GM23338 (cell line): ENCODE results near the gene RPL29. TPM values are rescaled to one million over a fixed set of nuclear protein-coding genes. Genes with fewer than 3 reads are reported as not detected.

ENCODE experiments used
- ATAC-seq: fragments of 200-7000 bp; cut with Tn5 transposase; 3 replicates; pipeline ENCODE4 v1.9.1; 2020
- DNase-seq: peaks from one replicate; pipeline ENCODE4 v3.0.0-alpha.2; 2015; ENCODE audit warnings: low spot score
- H2AFZ ChIP-seq: fragments of 200-600 bp; sonication (generic); 2 replicates; pipeline ENCODE4 v1.8.0; 2016; ENCODE audit warnings: antibody characterized with exemption, mild to moderate bottlenecking, moderate library complexity
- H3F3A ChIP-seq: fragments of 200-600 bp; sonication (generic); replicated peaks from 2 replicates; pipeline ENCODE4 v1.8.0; 2017; ENCODE audit warnings: antibody characterized with exemption, mixed run types, low read depth
- H3K27ac ChIP-seq: fragments of 200-600 bp; sonication (generic); 2 replicates; pipeline ENCODE4 v1.6.1; 2016; ENCODE audit warnings: low read depth
- H3K27me3 ChIP-seq: fragments of 200-600 bp; sonication (generic); 2 replicates; pipeline ENCODE4 v1.8.0; 2016; ENCODE audit warnings: mild to moderate bottlenecking, mixed run types, moderate library complexity; ENCODE audit not compliant: insufficient read depth
- H3K36me3 ChIP-seq: fragments of 200-600 bp; sonication (generic); 2 replicates; pipeline ENCODE4 v1.8.0; 2016; ENCODE audit warnings: mild to moderate bottlenecking; ENCODE audit not compliant: insufficient read depth
- H3K4me1 ChIP-seq: fragments of 200-600 bp; sonication (generic); 2 replicates; pipeline ENCODE4 v1.8.0; 2016; ENCODE audit warnings: mild to moderate bottlenecking, moderate library complexity; ENCODE audit not compliant: insufficient read depth
- H3K4me2 ChIP-seq: fragments of 200-600 bp; sonication (generic); 2 replicates; pipeline ENCODE4 v1.7.1; 2017; ENCODE audit warnings: mixed run types
- H3K4me3 ChIP-seq: fragments of 200-600 bp; sonication (generic); 2 replicates; pipeline ENCODE4 v1.6.1; 2016; ENCODE audit warnings: mixed run types
- H3K79me2 ChIP-seq: fragments of 200-600 bp; sonication (generic); replicated peaks from 2 replicates; pipeline ENCODE4 v1.8.0; 2017; ENCODE audit warnings: mild to moderate bottlenecking; ENCODE audit not compliant: insufficient read depth
- H3K9me2 ChIP-seq: fragments of 200-600 bp; sonication (generic); 2 replicates; pipeline ENCODE4 v1.8.0; 2017; ENCODE audit not compliant: insufficient read depth
- H4K20me1 ChIP-seq: fragments of 200-600 bp; sonication (generic); replicated peaks from 2 replicates; pipeline ENCODE4 v1.8.0; 2017; ENCODE audit warnings: mild to moderate bottlenecking; ENCODE audit not compliant: insufficient read depth
- H3K27ac Mint-ChIP-seq: 2 replicates; pipeline ENCODE4 v1.8.0; 2020; ENCODE audit warnings: inconsistent platforms, mild to moderate bottlenecking, moderate library complexity, mixed read lengths
- H3K27me3 Mint-ChIP-seq: 3 replicates; pipeline ENCODE4 v1.8.0; 2022; ENCODE audit warnings: low read depth, mild to moderate bottlenecking, moderate library complexity, mixed read lengths, inconsistent platforms; ENCODE audit not compliant: insufficient read depth, poor library complexity
- H3K36me3 Mint-ChIP-seq: 3 replicates; pipeline ENCODE4 v1.8.0; 2021; ENCODE audit warnings: low read depth, mild to moderate bottlenecking, inconsistent platforms, moderate library complexity, mixed read lengths
- H3K4me1 Mint-ChIP-seq: 3 replicates; pipeline ENCODE4 v1.8.0; 2020; ENCODE audit warnings: mild to moderate bottlenecking, inconsistent platforms, mixed read lengths
- H3K4me3 Mint-ChIP-seq: 3 replicates; pipeline ENCODE4 v1.8.0; 2021; ENCODE audit warnings: moderate library complexity, mild to moderate bottlenecking, inconsistent platforms, mixed read lengths
- H3K9me3 Mint-ChIP-seq: 3 replicates; pipeline ENCODE4 v1.8.0; 2020; ENCODE audit warnings: moderate library complexity, mild to moderate bottlenecking, inconsistent platforms, mixed read lengths
- EZH2 ChIP-seq: fragments of 200-600 bp; sonication (generic); IDR thresholded peaks from one replicate; pipeline ENCODE4 v1.8.0; 2017; ENCODE audit warnings: antibody characterized with exemption, mild to moderate bottlenecking, low read depth; ENCODE audit not compliant: unreplicated experiment
- JUNB ChIP-seq: IDR thresholded peaks from one replicate; pipeline ENCODE4 v1.6.1; 2016; ENCODE audit warnings: antibody characterized with exemption; ENCODE audit not compliant: unreplicated experiment
- POLR2AphosphoS5 ChIP-seq: IDR thresholded peaks from 2 replicates; pipeline ENCODE4 v1.6.1; 2016; ENCODE audit warnings: antibody characterized with exemption, low read depth
- ZNF114 ChIP-seq: fragments of 250-450 bp; sonication (Bioruptor Pico); IDR thresholded peaks from 2 replicates; pipeline ENCODE4 v1.5.0; 2020; ENCODE audit warnings: mild to moderate bottlenecking, moderate library complexity
- ZNF331 ChIP-seq: fragments of 250-450 bp; sonication (Bioruptor Pico); IDR thresholded peaks from 2 replicates; pipeline ENCODE4 v1.5.0; 2020; ENCODE audit warnings: low read depth, mild to moderate bottlenecking, moderate library complexity
- polyA plus RNA-seq: library from polyadenylated mRNA; unstranded; fragments of >200 nt; fragmentation: Nextera tagmentation; extraction: Ambion mirVana; gene quantifications from 2 replicates; pipeline ENCODE4 v1.2.1, GENCODE V29; 2016
- total RNA-seq: library from RNA; depleted of rRNA; stranded (reverse); fragments of >200 nt; shearing (Covaris generic); gene quantifications from 2 replicates; pipeline ENCODE4 v1.2.3, GENCODE V29; 2014
- TF ChIP-seq, protein P1 (sequence below), 2 experiments: fragments of 200-600 bp in 1 of 2; sonication (generic) in 1 of 2; conservative IDR thresholded peaks; 2 replicates each; pipeline versions ENCODE4 v1.5.1 to v1.6.1; 2016 to 2017; ENCODE audit warnings: antibody characterized with exemption in 2 of 2, low read depth in 2 of 2, mild to moderate bottlenecking in 2 of 2, moderate library complexity in 1 of 2

Gene RPL29
- total and polyA plus RNA-seq, 2 experiments from 2014 or later = 1,471 to 1,864 TPM

DNA sequence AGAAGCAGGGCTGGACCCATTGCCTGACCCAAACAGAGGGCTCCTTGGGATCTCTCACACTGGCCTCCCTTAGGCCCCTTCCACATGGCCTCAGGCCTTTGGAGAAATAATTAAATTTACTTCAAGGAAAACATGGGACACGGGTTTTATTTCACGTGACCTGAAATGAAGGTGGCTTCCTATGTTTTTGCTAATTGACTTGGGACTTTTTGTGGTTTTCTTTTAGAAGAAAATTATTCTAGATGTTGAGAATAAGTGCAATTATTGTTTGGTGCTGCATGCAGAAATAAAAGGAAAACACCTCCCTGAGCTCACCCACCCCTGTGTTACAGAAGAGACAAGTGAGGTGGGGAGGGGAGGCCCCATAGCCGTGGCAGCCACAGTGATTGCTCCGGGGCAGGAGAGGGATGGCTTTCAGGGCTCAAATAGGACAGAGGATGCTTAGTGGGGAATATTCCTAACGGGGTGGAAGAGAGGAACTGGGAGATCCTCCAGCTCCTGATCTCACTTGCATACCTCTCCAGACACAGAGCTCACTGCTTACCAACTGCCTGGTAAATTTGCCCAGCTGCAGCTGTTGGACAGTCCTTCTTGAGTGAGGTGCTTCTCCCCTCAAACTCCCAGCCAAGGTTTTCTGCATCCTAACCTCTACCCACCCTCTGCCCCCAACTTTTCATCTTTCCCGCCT is 29.2 kb upstream of the RPL29 start:
- H3F3A ChIP-seq = no peaks in the 10 kb centered on the region
- no peaks in the 10 kb centered on the region for H3K79me2 ChIP-seq
- H3K4me1 Mint-ChIP-seq = peaks cover 11% of the 10 kb centered on the region
- H3K27me3 ChIP-seq = no peaks in the 10 kb centered on the region
- no peaks in the 10 kb centered on the region for H3K9me2 ChIP-seq
- TF ChIP-seq, protein P1, sequence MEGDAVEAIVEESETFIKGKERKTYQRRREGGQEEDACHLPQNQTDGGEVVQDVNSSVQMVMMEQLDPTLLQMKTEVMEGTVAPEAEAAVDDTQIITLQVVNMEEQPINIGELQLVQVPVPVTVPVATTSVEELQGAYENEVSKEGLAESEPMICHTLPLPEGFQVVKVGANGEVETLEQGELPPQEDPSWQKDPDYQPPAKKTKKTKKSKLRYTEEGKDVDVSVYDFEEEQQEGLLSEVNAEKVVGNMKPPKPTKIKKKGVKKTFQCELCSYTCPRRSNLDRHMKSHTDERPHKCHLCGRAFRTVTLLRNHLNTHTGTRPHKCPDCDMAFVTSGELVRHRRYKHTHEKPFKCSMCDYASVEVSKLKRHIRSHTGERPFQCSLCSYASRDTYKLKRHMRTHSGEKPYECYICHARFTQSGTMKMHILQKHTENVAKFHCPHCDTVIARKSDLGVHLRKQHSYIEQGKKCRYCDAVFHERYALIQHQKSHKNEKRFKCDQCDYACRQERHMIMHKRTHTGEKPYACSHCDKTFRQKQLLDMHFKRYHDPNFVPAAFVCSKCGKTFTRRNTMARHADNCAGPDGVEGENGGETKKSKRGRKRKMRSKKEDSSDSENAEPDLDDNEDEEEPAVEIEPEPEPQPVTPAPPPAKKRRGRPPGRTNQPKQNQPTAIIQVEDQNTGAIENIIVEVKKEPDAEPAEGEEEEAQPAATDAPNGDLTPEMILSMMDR (conservative IDR thresholded peaks at IDR 0.05; ENCODE audit: low read depth in 2 of 2) = no peak
- TF ChIP-seq POLR2AphosphoS5 (no peak), JUNB (no peak), ZNF331 (no peak), EZH2 (no peak)
- H3K4me2 ChIP-seq = no peak overlapping the region
- H3K9me3 Mint-ChIP-seq = no peaks in the 10 kb centered on the region
- H3K36me3 ChIP-seq = no peaks in the 10 kb centered on the region
- no peaks in the 10 kb centered on the region for H3K36me3 Mint-ChIP-seq
- no peak overlapping the region for H3K4me3 Mint-ChIP-seq
- H2AFZ ChIP-seq = no peak overlapping the region
- peaks cover 11% of the 10 kb centered on the region for H3K27me3 Mint-ChIP-seq
- no peak for DNase-seq
- no peak overlapping the region for H3K4me3 ChIP-seq
- no peak overlapping the region for H3K27ac Mint-ChIP-seq
- H3K27ac ChIP-seq = no peak overlapping the region
- no peaks in the 10 kb centered on the region for H4K20me1 ChIP-seq
- H3K4me1 ChIP-seq = peaks cover 3% of the 10 kb centered on the region; the same call in 1 of the 2 replicates
- ATAC-seq = no peak

DNA sequence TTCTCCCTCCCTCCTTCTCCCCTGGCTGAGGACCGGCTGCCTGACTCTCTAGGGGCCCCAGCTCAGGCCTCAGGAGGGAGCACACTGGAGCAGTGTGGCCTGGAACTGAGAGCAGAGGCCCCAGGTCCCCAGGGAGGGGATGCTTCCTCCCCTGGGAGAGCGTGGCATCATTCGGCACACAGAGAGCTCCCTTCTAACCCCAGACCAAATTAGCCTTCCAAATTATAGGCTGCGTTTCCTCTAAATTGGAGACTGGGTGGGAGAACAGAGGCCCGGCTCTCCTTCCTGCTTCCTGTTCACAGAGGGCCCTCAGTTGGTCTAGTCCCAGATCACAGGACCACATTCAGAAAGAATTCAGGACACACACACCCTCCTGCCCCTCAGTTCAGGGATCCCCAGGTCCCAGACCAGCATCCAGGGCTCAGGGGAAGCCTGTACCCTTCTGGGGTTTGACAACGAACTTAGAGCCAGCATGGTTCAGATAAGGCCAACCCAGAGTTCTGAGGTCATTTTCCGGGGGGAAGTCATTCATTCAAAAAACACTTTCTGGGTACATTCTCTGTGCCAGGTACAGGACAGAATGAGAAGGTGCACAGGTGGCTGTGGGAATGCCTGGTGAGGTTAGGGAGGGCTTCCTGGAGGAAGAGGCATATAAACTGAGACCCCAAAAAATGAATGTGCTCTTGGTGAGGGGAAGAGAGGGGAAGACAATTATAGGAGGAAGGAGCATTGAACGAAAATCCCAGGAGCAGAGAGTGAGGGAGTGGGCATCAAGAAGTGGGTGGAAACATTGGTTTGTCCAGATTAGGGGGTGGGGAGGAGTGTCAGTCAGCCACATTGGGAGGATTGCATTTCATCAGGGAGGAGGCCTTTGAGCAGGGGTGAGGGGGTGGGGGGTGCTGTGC is 28.4 kb upstream of the RPL29 start:
- H3K27ac Mint-ChIP-seq = no peak overlapping the region
- H3K27ac ChIP-seq = no peak overlapping the region

More for the DNA sequence above, 28.4 kb upstream of the RPL29 start:
- H3K4me2 ChIP-seq = no peak overlapping the region
- no peaks in the 10 kb centered on the region for H3K9me3 Mint-ChIP-seq
- H2AFZ ChIP-seq = 0 out of 2 replicates have a peak overlapping the region, but pooled peaks have one; percentile 32
- H4K20me1 ChIP-seq = no peaks in the 10 kb centered on the region
- H3K36me3 ChIP-seq = no peaks in the 10 kb centered on the region
- TF ChIP-seq JUNB = no peak
- no peak for TF ChIP-seq ZNF114 (CRISPR knock-in tag)
- H3K79me2 ChIP-seq = no peaks in the 10 kb centered on the region
- no peaks in the 10 kb centered on the region for H3K27me3 ChIP-seq
- H3K27me3 Mint-ChIP-seq = peaks cover 10% of the 10 kb centered on the region
- H3F3A ChIP-seq = no peaks in the 10 kb centered on the region
- ATAC-seq (no peak), DNase-seq (no peak)
- no peaks in the 10 kb centered on the region for H3K36me3 Mint-ChIP-seq
- H3K4me3 ChIP-seq = no peak overlapping the region
- no peak overlapping the region for H3K4me3 Mint-ChIP-seq
- H3K9me2 ChIP-seq = no peaks in the 10 kb centered on the region
- H3K4me1 ChIP-seq = peaks cover 3% of the 10 kb centered on the region; the same call in 1 of the 2 replicates
- H3K4me1 Mint-ChIP-seq = peaks cover 11% of the 10 kb centered on the region
